K562 (cell line): ENCODE results near the gene FAM78B. TPM values are rescaled to one million over a fixed set of nuclear protein-coding genes. Genes with fewer than 3 reads are reported as not detected.

ENCODE experiments used
- CCAR2 ChIP-seq: fragments of 200-400 bp; formaldehyde crosslinking; IDR thresholded peaks from 2 replicates; pipeline ENCODE4 v1.6.1; 2017; ENCODE audit warnings: mild to moderate bottlenecking, low read depth, low read length
- CTCFL ChIP-seq: IDR thresholded peaks from 2 replicates; pipeline ENCODE4 v1.6.1; 2011; ENCODE audit warnings: borderline replicate concordance, low read depth, mild to moderate bottlenecking, moderate library complexity, low read length; ENCODE audit not compliant: insufficient read depth, poor library complexity, severe bottlenecking
- HIVEP1 ChIP-seq: fragments of 250-450 bp; sonication (Bioruptor Pico); IDR thresholded peaks from 2 replicates; pipeline ENCODE4 v1.4.0; 2020; ENCODE audit warnings: mild to moderate bottlenecking
- L3MBTL2 ChIP-seq: fragments of 450-650 bp; IDR thresholded peaks from 2 replicates; pipeline ENCODE4 v1.6.1; 2016; ENCODE audit warnings: mild to moderate bottlenecking, moderate library complexity
- NELFE ChIP-seq: IDR thresholded peaks from 2 replicates; pipeline ENCODE4 v1.6.1; 2011; ENCODE audit warnings: mild to moderate bottlenecking; ENCODE audit not compliant: insufficient read depth, insufficient read length
- NONO ChIP-seq, 2 experiments: fragments of 200-400 bp in 1 of 2; fragments of 450-650 bp in 1 of 2; formaldehyde crosslinking in 1 of 2; IDR thresholded peaks; 2 replicates each; pipeline ENCODE4 v1.6.1; 2017; ENCODE audit warnings: low read depth in 2 of 2, mild to moderate bottlenecking in 2 of 2, moderate library complexity in 2 of 2, low read length in 1 of 2
- PHB2 ChIP-seq: fragments of 450-650 bp; IDR thresholded peaks from 2 replicates; pipeline ENCODE4 v1.6.1; 2017; ENCODE audit warnings: low read depth
- RNF2 ChIP-seq: sonication (generic); IDR thresholded peaks from 2 replicates; pipeline ENCODE4 v1.6.1; 2016
- SP1 ChIP-seq: sonication (generic); formaldehyde crosslinking; IDR thresholded peaks from 2 replicates; pipeline ENCODE4 v1.8.1; 2022; ENCODE audit warnings: mild to moderate bottlenecking, missing genetic modification reagents
- YY1 ChIP-seq, 3 experiments: IDR thresholded peaks; 2 replicates each; pipeline ENCODE4 v1.6.1; 2011; ENCODE audit warnings: low read length in 2 of 3, mild to moderate bottlenecking in 2 of 3, moderate library complexity in 2 of 3, borderline replicate concordance in 1 of 3, control low read depth in 1 of 3, low read depth in 1 of 3; ENCODE audit not compliant: insufficient read depth in 3 of 3, insufficient replicate concordance in 2 of 3, control insufficient read depth in 1 of 3, insufficient read length in 1 of 3; ENCODE audit errors: extremely low read depth in 1 of 3
- ZBED1 ChIP-seq: IDR thresholded peaks from 2 replicates; pipeline ENCODE4 v1.6.1; 2014
- ZFP91 ChIP-seq: sonication (generic); formaldehyde crosslinking; IDR thresholded peaks from 2 replicates; pipeline ENCODE4 v1.8.0; 2022; ENCODE audit warnings: mild to moderate bottlenecking, missing genetic modification reagents
- ZNF316 ChIP-seq: fragments of 450-650 bp; IDR thresholded peaks from 2 replicates; pipeline ENCODE4 v1.6.1; 2016
- ZNF551 ChIP-seq: fragments of 250-450 bp; sonication (Bioruptor Pico); IDR thresholded peaks from 2 replicates; pipeline ENCODE4 v1.5.0; 2021; ENCODE audit warnings: mild to moderate bottlenecking, moderate library complexity
- ZNF583 ChIP-seq: fragments of 250-450 bp; sonication (Bioruptor Pico); IDR thresholded peaks from 2 replicates; pipeline ENCODE4 v1.4.0; 2020
- ZNF699 ChIP-seq: fragments of 250-450 bp; sonication (Bioruptor Pico); IDR thresholded peaks from 2 replicates; pipeline ENCODE4 v1.8.0; 2021; ENCODE audit warnings: mild to moderate bottlenecking, moderate library complexity; ENCODE audit not compliant: insufficient replicate concordance
- ZNF766 ChIP-seq: fragments of 200-800 bp; sonication (Bioruptor generic); conservative IDR thresholded peaks from 2 replicates; pipeline ENCODE4 v1.6.1; 2016; ENCODE audit warnings: missing genetic modification characterization, missing compliant biosample characterization
- ZNF830 ChIP-seq: fragments of 250-450 bp; sonication (Bioruptor Pico); IDR thresholded peaks from 2 replicates; pipeline ENCODE4 v1.5.0; 2021; ENCODE audit warnings: mild to moderate bottlenecking
- polyA plus RNA-seq, 8 experiments: library from polyadenylated mRNA; depleted of rRNA in 4 of 8; stranded (reverse) in 5 of 8; unstranded in 3 of 8; fragments of >200 nt; fragmentation: Nextera tagmentation in 2 of 8; fragmentation: Illumina TruSeq in 1 of 8; extraction: Ambion mirVana in 2 of 8; extraction: Trizol in 1 of 8; gene quantifications; 2 replicates each; pipeline versions ENCODE4 v1.2.1 to v1.2.3, GENCODE V29; 2011 to 2014; ENCODE audit warnings: inconsistent platforms in 1 of 8, missing spikeins in 1 of 8
- total RNA-seq, 7 experiments: library from RNA; depleted of rRNA in 6 of 7; stranded (reverse); fragments of >200 nt in 6 of 7; fragmentation: Illumina TruSeq in 2 of 7; extraction: Trizol in 2 of 7; gene quantifications; 2 replicates each; pipeline versions ENCODE4 v1.2.1 to v1.2.3, GENCODE V29; 2011 to 2021; ENCODE audit warnings: low replicate concordance in 1 of 7
- TF ChIP-seq, protein P1 (sequence below): fragments of 200-800 bp; sonication (Bioruptor generic); IDR thresholded peaks from 2 replicates; pipeline ENCODE4 v1.6.1; 2016; ENCODE audit warnings: missing genetic modification characterization, missing compliant biosample characterization

FAM78B gene
- total and polyA plus RNA-seq, 9 of the 15 experiments (the other 6 are each of a cell fraction or from before 2014, with no cell fraction given), result 0.04 to 0.43 (median 0.29) TPM; not detected in 1

- TF ChIP-seq ZFP91 (CRISPR knock-in tag) (no peak), ZNF699 (CRISPR knock-in tag) (no peak), PHB2 (no peak), RNF2 (no peak), SP1 (CRISPR knock-in tag) (0 out of 2 replicates have a peak, but pooled peaks have one; percentile 28), NONO (IDR thresholded peaks at IDR 0.05; ENCODE audit: low read depth in 2 of 2, low read length in 1 of 2) (peak in 1 of 2 experiments; percentile 50; a peak in 1 of 4 replicates), CTCFL (peak; percentile 49), YY1 (IDR thresholded peaks at IDR 0.05; ENCODE audit: borderline replicate concordance in 1 of 3, control insufficient read depth in 1 of 3, extremely low read depth in 1 of 3, insufficient read depth in 3 of 3, insufficient read length in 1 of 3, insufficient replicate concordance in 2 of 3, low read depth in 1 of 3, low read length in 2 of 3) (peak in 1 of 3 experiments; percentile 14), ZNF551 (no peak), CCAR2 (no peak), ZBED1 (no peak), ZNF316 (no peak), ZNF766 (0 out of 2 replicates have a peak, but pooled peaks have one; percentile 32), L3MBTL2 (peak; percentile 72; the same call in 1 of the 2 replicates), ZNF583 (CRISPR knock-in tag) (no peak), ZNF830 (no peak), HIVEP1 (CRISPR knock-in tag) (no peak), NELFE (no peak)
- TF ChIP-seq, protein P1, sequence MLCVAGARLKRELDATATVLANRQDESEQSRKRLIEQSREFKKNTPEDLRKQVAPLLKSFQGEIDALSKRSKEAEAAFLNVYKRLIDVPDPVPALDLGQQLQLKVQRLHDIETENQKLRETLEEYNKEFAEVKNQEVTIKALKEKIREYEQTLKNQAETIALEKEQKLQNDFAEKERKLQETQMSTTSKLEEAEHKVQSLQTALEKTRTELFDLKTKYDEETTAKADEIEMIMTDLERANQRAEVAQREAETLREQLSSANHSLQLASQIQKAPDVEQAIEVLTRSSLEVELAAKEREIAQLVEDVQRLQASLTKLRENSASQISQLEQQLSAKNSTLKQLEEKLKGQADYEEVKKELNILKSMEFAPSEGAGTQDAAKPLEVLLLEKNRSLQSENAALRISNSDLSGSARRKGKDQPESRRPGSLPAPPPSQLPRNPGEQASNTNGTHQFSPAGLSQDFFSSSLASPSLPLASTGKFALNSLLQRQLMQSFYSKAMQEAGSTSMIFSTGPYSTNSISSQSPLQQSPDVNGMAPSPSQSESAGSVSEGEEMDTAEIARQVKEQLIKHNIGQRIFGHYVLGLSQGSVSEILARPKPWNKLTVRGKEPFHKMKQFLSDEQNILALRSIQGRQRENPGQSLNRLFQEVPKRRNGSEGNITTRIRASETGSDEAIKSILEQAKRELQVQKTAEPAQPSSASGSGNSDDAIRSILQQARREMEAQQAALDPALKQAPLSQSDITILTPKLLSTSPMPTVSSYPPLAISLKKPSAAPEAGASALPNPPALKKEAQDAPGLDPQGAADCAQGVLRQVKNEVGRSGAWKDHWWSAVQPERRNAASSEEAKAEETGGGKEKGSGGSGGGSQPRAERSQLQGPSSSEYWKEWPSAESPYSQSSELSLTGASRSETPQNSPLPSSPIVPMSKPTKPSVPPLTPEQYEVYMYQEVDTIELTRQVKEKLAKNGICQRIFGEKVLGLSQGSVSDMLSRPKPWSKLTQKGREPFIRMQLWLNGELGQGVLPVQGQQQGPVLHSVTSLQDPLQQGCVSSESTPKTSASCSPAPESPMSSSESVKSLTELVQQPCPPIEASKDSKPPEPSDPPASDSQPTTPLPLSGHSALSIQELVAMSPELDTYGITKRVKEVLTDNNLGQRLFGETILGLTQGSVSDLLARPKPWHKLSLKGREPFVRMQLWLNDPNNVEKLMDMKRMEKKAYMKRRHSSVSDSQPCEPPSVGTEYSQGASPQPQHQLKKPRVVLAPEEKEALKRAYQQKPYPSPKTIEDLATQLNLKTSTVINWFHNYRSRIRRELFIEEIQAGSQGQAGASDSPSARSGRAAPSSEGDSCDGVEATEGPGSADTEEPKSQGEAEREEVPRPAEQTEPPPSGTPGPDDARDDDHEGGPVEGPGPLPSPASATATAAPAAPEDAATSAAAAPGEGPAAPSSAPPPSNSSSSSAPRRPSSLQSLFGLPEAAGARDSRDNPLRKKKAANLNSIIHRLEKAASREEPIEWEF (CRISPR knock-in tag), result no peak
Observed at GRCh38 chr1:166166698-166167571, at the start of gene FAM78B (continued).
